ENCODE data around the gene ASF1A. TPM values are rescaled to one million over a fixed set of nuclear protein-coding genes. Genes with fewer than 3 reads are reported as not detected.

Gene ASF1A
- total and polyA plus RNA-seq, 8 donors: 0.87 to 39.7 (median 14.5) TPM

DNA sequence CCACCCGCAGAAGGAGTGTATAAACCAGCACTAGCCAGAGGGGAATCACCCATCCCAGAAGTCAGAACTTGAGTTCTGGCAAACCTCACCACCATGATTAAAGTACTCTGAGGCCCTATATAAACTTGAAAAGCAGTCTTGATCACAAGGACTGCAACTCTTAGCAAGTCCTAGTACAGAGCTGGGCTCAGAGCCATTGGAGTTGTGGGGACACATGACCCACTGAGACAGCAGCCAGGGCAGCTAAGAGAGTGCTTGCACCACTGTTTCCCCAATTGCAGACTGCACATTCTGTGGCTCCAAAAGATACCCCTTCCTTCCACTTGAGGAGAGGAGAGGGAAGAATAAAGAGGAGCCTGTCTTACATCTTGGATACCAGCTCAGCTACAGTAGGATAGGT lies 45.7 kb downstream of the ASF1A start:
- WGBS, 5 donors: 85 to 100% (median 93%) methylated on average over 1 of the region's 1 CpG

DNA sequence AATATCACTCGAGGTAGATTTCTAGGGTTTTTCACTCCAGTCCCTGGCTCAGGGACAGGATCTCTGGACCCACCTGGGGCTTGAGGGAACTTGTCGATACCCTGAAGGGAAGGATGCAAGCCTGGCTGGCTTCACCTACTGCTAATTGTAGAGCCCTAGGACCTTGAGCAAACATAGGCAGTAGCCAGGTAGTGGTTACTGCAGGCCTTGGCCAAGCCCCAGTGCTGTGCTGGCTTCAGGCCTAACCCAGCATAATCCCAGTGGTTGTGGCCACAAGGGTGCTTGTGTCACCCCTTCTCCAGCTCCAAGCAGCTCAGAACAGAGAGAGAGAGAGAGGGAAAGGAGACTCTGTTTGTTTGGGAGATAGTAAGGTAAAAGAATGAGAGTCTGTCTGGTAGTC lies 46.8 kb downstream of the ASF1A start:
- peaks cover 0 to 4% (median 0%) of the 10 kb centered on the region in 4 donors for H3K36me3 ChIP-seq
- no peak overlapping the region for H3K4me3 ChIP-seq
- no peaks in the 10 kb centered on the region for H3K27me3 ChIP-seq
- peaks cover 0 to 13% (median 12%) of the 10 kb centered on the region in 4 donors for H3K9me3 ChIP-seq
- no peak overlapping the region for H3K27ac ChIP-seq
- peaks cover 0 to 6% (median 2%) of the 10 kb centered on the region in 4 donors for H3K4me1 ChIP-seq
- intact Hi-C loops (cut with DNase I; ENCODE audit: low total_unique reads): no loop called here
- DNase-seq: peak in 1 of 2 donors; percentile 65
- WGBS, 5 donors: 76 to 100% (median 87%) methylated on average over 2 of the region's 2 CpGs
- TF ChIP-seq EP300 (IDR thresholded peaks at IDR 0.05) (no peak), POLR2A (IDR thresholded peaks at IDR 0.05) (no peak), CTCF (IDR thresholded peaks at IDR 0.05) (no peak), POLR2AphosphoS5 (IDR thresholded peaks at IDR 0.05) (no peak)

More for the DNA sequence above, 45.7 kb downstream of the ASF1A start:
- no peaks in the 10 kb centered on the region for H3K27me3 ChIP-seq
- TF ChIP-seq EP300 (IDR thresholded peaks at IDR 0.05): no peak
- TF ChIP-seq POLR2A (IDR thresholded peaks at IDR 0.05): no peak
- TF ChIP-seq CTCF (IDR thresholded peaks at IDR 0.05): no peak
- TF ChIP-seq POLR2AphosphoS5 (IDR thresholded peaks at IDR 0.05): no peak
- H3K4me3 ChIP-seq: no peak overlapping the region
- peaks cover 0 to 6% (median 2%) of the 10 kb centered on the region in 4 donors for H3K9me3 ChIP-seq
- intact Hi-C loops (cut with DNase I; ENCODE audit: low total_unique reads): no loop called here
- H3K36me3 ChIP-seq: peaks cover 0 to 4% (median 0%) of the 10 kb centered on the region in 4 donors
- peaks cover 0 to 13% (median 4%) of the 10 kb centered on the region in 4 donors for H3K4me1 ChIP-seq
- no peak overlapping the region for H3K27ac ChIP-seq
- DNase-seq: no peak

GRCh38 chr6:118945217-118945616 lies 51.3 kb downstream of the ASF1A start:
- no peak overlapping the region for H3K27ac ChIP-seq
- no peak for DNase-seq
- H3K4me3 ChIP-seq: no peak overlapping the region
- peaks cover 0 to 31% (median 13%) of the 10 kb centered on the region in 4 donors for H3K9me3 ChIP-seq
- H3K36me3 ChIP-seq: no peaks in the 10 kb centered on the region
- intact Hi-C loops (cut with DNase I; ENCODE audit: low total_unique reads): no loop called here
- TF ChIP-seq POLR2A (IDR thresholded peaks at IDR 0.05): no peak
- TF ChIP-seq EP300 (IDR thresholded peaks at IDR 0.05): no peak
- no peak for TF ChIP-seq POLR2AphosphoS5 (IDR thresholded peaks at IDR 0.05)
- no peak for TF ChIP-seq CTCF (IDR thresholded peaks at IDR 0.05)
- H3K27me3 ChIP-seq: no peaks in the 10 kb centered on the region
- H3K4me1 ChIP-seq: no peaks in the 10 kb centered on the region

DNA sequence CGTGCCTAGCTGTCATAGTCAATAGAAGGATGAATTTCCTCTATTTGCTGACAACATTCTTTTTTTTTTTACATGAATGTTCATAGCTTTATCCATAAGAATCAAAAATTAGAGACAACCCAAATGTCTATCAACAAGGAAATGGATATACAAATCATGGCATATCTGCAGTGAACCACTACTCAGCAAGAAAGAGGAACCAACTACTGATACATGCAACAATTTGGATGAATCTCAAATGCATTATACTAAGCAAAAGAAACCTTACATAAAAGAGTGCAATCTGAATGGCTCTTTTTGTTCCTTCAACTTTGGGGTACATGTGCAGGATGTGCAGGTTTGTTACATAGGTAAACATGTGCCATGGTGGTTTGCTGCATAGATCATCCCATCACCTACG lies 58.7 kb downstream of the ASF1A start:
- DNase-seq: no peak
- no peak for TF ChIP-seq POLR2AphosphoS5 (IDR thresholded peaks at IDR 0.05)
- TF ChIP-seq CTCF (IDR thresholded peaks at IDR 0.05): no peak
- TF ChIP-seq POLR2A (IDR thresholded peaks at IDR 0.05): no peak
- TF ChIP-seq EP300 (IDR thresholded peaks at IDR 0.05): no peak

More for the DNA sequence above, 58.7 kb downstream of the ASF1A start:
- Histone ChIP-seq H3K4me1 (no peaks in the 10 kb centered on the region), H3K9me3 (peaks cover 0 to 6% (median 0%) of the 10 kb centered on the region in 4 donors), H3K27ac (no peak overlapping the region), H3K4me3 (no peak overlapping the region), H3K36me3 (no peaks in the 10 kb centered on the region), H3K27me3 (no peaks in the 10 kb centered on the region)
- intact Hi-C loops (cut with DNase I; ENCODE audit: low total_unique reads): no loop called here
- WGBS, 5 donors: 88 to 98% (median 95%) methylated on average over 2 of the region's 2 CpGs

Data from stomach (tissue), 9 donors.